ENCODE results near the gene TGFBR3L.

TGFBR3L gene

DNA sequence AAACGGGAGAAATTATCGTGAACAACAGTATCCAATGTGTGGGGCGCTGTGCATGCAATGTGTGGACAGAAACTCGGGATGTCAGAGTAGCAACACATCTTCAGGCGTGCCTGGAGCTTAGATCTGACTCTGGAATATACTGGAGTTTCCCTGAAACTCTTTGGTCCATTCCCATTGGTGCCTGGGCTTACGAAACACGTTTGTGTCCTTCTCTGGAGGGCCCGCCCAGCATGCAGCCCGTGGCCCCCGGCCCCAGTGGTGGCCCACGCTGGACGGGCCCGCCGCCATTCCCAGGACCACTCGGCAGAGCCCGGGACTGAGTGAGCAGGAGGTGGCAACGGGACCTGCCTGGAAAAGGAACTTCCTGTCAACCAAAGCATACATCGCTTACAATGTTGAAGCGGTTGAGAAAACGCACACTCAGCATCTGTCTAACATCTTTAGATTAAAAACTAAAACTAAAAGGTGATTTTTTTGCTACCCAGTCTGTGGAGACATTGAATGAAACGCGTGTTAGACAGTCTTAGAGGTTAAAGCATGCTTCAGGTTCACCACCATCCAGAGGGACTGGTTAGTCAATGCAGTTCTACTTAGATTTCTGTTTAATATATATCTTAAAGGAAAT is 48.1 kb downstream of the TGFBR3L start:
- no peak for TF ChIP-seq CTCF (IDR thresholded peaks at IDR 0.05)
- no peak for TF ChIP-seq ZFX (IDR thresholded peaks at IDR 0.05; ENCODE audit: borderline replicate concordance)
- H3K27ac ChIP-seq = no peak overlapping the region

GRCh38 chr19:7963566-7963965 is 48.9 kb downstream of the TGFBR3L start:
- H3K27ac ChIP-seq = no peak overlapping the region
- no peak for TF ChIP-seq CTCF (IDR thresholded peaks at IDR 0.05)
- TF ChIP-seq ZFX (IDR thresholded peaks at IDR 0.05; ENCODE audit: borderline replicate concordance) = no peak

DNA sequence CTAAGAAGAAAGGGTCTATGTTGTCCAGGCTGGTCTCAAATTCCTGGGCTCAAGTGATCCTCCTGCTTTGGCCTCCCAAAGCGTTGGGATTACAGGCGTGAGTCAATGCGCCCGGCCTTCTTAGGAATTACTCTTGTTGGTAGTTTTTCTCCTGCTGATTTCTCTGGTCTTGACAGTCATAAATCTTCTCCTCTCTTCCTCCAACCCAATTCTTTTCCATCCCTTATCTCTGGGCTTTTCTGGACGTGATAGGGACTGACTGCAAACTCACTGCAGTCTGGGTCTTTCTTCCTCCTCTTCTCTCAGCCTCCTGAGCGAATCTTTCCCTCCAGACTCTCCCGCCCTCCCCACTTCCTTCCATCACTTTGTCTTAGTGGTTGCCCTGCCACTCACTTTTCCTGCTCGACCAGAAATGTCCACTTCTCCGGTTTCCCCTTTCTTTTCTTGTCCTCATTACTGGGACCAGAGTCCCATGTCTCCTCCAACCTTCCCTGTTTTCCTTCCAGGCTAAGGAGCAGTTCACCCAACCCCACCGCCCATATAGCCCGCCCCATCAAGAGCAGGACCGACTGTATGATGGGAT is 50.7 kb downstream of the TGFBR3L start:
- TF ChIP-seq CTCF (IDR thresholded peaks at IDR 0.05) (no peak), ZFX (IDR thresholded peaks at IDR 0.05; ENCODE audit: borderline replicate concordance) (no peak)
- H3K27ac ChIP-seq = no peak overlapping the region

GRCh38 chr19:7965921-7966665 is 51.5 kb downstream of the TGFBR3L start:
- no peak overlapping the region for H3K27ac ChIP-seq

GRCh38 chr19:7968008-7968795 is 53.6 kb downstream of the TGFBR3L start:
- no peak overlapping the region for H3K27ac ChIP-seq
- no peak for TF ChIP-seq ZFX (IDR thresholded peaks at IDR 0.05; ENCODE audit: borderline replicate concordance)
- TF ChIP-seq CTCF (IDR thresholded peaks at IDR 0.05) = no peak

More at GRCh38 chr19:7965921-7966665, 51.5 kb downstream of the TGFBR3L start:
- TF ChIP-seq ZFX (IDR thresholded peaks at IDR 0.05; ENCODE audit: borderline replicate concordance) = no peak
- TF ChIP-seq CTCF (IDR thresholded peaks at IDR 0.05) = no peak

Data from 22Rv1 (cell line).